MCF 10A (cell line): ENCODE measurements around the gene LGSN. TPM values are rescaled to one million over a fixed set of nuclear protein-coding genes. Genes with fewer than 3 reads are reported as not detected.

ENCODE experiments used
- BruUV-seq: library from RNA; stranded (reverse); fragments of 400-500 nt; replicated peaks from 2 replicates; lab custom pipeline; 2021; lab: Mats Ljungman, UMichigan
- CTCF ChIA-PET: fragments of 300-600 bp; sonication (Branson Sonifier 250); formaldehyde crosslinking; extraction: SDS; loops from one replicate; lab custom pipeline; 2021; ENCODE audit warnings: antibody characterized with exemption, inconsistent platforms; lab: Yijun Ruan, JAX
- POLR2A ChIA-PET: fragments of 300-600, 350-650 bp; sonication (Branson Sonifier 250); formaldehyde crosslinking; extraction: SDS; loops from one replicate; lab custom pipeline; 2020; ENCODE audit warnings: antibody characterized with exemption, inconsistent platforms; lab: Yijun Ruan, JAX
- DNase-seq: peaks from one replicate; pipeline ENCODE4 v3.0.0-alpha.2; 2018; ENCODE audit not compliant: unreplicated experiment
- H3K27ac Mint-ChIP-seq: one replicate; pipeline ENCODE4 v1.8.0; 2022; ENCODE audit warnings: mild to moderate bottlenecking, low read depth, mixed read lengths; ENCODE audit not compliant: unreplicated experiment
- H3K27me3 Mint-ChIP-seq: one replicate; pipeline ENCODE4 v1.8.0; 2022; ENCODE audit warnings: mixed read lengths; ENCODE audit not compliant: insufficient read depth, unreplicated experiment
- H3K36me3 Mint-ChIP-seq: one replicate; pipeline ENCODE4 v1.8.0; 2022; ENCODE audit warnings: mild to moderate bottlenecking, moderate library complexity, mixed read lengths; ENCODE audit not compliant: insufficient read depth, unreplicated experiment
- H3K4me1 Mint-ChIP-seq: one replicate; pipeline ENCODE4 v1.8.0; 2022; ENCODE audit warnings: mixed read lengths; ENCODE audit not compliant: insufficient read depth, unreplicated experiment
- H3K4me3 Mint-ChIP-seq: one replicate; pipeline ENCODE4 v1.8.0; 2022; ENCODE audit warnings: mild to moderate bottlenecking, moderate library complexity, mixed read lengths; ENCODE audit not compliant: unreplicated experiment
- H3K9me3 Mint-ChIP-seq: one replicate; pipeline ENCODE4 v1.8.0; 2022; ENCODE audit warnings: mixed read lengths; ENCODE audit not compliant: unreplicated experiment
- intact Hi-C: fragments of 100-400 bp; cut with micrococcal nuclease; formaldehyde crosslinking; loops from 2 replicates; pipeline ENCODE4 v1.14.1; 2022
- total RNA-seq: library from RNA; stranded (reverse); gene quantifications from 2 replicates; pipeline ENCODE4 v1.2.3, GENCODE V29; 2022
- TF ChIP-seq, protein P1 (sequence below): fragments of 200-600 bp; IDR thresholded peaks from one replicate; pipeline ENCODE4 v1.8.0; 2022; ENCODE audit warnings: antibody characterized with exemption, mild to moderate bottlenecking; ENCODE audit not compliant: unreplicated experiment

Gene LGSN
- total RNA-seq, 1 experiment from 2014 or later: not detected

DNA sequence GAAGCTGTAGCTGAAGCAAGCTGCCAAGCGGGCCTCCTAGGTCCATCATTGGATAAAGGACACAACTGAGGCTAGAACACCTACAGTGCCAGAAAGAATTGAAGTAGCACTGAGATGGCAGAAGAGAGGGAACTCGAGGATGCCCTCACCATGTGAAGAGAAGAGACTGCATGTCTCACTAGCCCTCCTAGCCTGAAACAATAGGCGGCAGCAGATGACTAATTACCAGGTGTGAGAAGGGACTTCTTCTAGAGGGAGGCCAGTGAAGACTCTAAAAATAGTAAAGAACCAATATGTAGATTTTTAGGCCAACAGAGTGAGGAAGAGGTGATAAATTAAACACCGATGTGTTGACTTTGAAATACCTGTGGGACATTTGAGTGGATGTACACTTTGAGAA is 50.3 kb downstream of the LGSN start:
- Mint-ChIP-seq H3K4me3 (no peak overlapping the region), H3K4me1 (no peaks in the 10 kb centered on the region), H3K27me3 (no peaks in the 10 kb centered on the region), H3K27ac (no peak overlapping the region), H3K36me3 (no peaks in the 10 kb centered on the region), H3K9me3 (no peaks in the 10 kb centered on the region)
- CTCF ChIA-PET: interaction anchor here (1.7 kb wide), 1 partner anchor 494 kb away, joined by 3 read pairs; no protein-coding TSS in a partner anchor
- TF ChIP-seq, protein P1, sequence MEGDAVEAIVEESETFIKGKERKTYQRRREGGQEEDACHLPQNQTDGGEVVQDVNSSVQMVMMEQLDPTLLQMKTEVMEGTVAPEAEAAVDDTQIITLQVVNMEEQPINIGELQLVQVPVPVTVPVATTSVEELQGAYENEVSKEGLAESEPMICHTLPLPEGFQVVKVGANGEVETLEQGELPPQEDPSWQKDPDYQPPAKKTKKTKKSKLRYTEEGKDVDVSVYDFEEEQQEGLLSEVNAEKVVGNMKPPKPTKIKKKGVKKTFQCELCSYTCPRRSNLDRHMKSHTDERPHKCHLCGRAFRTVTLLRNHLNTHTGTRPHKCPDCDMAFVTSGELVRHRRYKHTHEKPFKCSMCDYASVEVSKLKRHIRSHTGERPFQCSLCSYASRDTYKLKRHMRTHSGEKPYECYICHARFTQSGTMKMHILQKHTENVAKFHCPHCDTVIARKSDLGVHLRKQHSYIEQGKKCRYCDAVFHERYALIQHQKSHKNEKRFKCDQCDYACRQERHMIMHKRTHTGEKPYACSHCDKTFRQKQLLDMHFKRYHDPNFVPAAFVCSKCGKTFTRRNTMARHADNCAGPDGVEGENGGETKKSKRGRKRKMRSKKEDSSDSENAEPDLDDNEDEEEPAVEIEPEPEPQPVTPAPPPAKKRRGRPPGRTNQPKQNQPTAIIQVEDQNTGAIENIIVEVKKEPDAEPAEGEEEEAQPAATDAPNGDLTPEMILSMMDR: no peak
- POLR2A ChIA-PET: no interaction called here
- no peak for DNase-seq
- no TSS peak for BruUV-seq
- intact Hi-C loops: no loop called here

DNA sequence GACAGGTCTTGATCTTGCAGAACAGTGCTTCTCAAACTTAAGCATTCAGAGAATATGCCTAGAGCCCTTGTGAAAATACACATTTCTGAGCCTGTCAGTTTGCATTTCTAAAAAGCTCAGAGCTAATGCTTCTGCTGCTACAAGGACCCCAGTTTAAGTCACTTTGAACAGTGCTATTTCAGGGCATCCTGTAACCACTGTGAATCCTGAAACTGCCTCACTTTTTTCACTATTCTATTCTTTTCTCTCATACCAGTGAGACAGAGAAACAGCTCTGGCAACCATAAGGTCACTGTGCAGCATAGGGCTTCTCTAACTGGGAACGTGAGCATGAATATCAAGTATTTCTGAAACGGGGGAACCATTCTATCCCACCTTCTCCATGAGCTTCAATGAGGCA is 51.2 kb downstream of the LGSN start:
- Mint-ChIP-seq H3K27ac (no peak overlapping the region), H3K36me3 (no peaks in the 10 kb centered on the region), H3K4me3 (no peak overlapping the region), H3K4me1 (no peaks in the 10 kb centered on the region), H3K9me3 (no peaks in the 10 kb centered on the region), H3K27me3 (no peaks in the 10 kb centered on the region)
- no TSS peak for BruUV-seq
- TF ChIP-seq, protein P1: no peak
- intact Hi-C loops: no loop called here
- ChIA-PET POLR2A (no interaction called here), CTCF (interaction anchor here (0.6 kb wide), 1 partner anchor 1074 kb away, joined by 5 read pairs; no protein-coding TSS in a partner anchor)
- no peak for DNase-seq

DNA sequence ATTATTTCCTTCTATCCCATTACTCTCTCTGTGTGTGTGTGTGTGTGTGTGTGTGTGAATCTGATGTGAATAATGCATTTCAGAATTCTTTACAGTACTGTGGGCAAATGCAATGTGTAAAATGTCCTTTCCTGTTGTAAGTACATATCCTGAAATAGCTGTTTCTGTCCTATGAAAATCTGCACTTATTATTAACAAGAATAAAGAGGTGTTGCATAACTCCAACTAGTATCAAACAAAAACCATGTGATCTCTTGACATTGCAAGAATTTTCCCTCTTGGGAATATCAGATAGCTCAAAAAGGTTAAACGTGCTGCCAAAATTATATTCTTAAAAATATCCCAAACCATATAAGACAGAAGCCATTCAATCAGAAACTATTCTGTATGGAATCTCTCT is 52.0 kb downstream of the LGSN start:
- H3K9me3 Mint-ChIP-seq: no peaks in the 10 kb centered on the region
- DNase-seq: no peak
- TF ChIP-seq, protein P1: no peak
- CTCF ChIA-PET: interaction anchor here (0.5 to 0.9 kb wide), 3 partner anchors 10 to 983 kb away, joined by 3 to 4 read pairs (median 3); no protein-coding TSS in a partner anchor
- no peaks in the 10 kb centered on the region for H3K27me3 Mint-ChIP-seq
- BruUV-seq: no TSS peak
- POLR2A ChIA-PET: interaction anchor here (0.6 kb wide), 1 partner anchor 1072 kb away, joined by 3 read pairs; no protein-coding TSS in a partner anchor
- intact Hi-C loops: no loop called here
- H3K36me3 Mint-ChIP-seq: no peaks in the 10 kb centered on the region
- no peak overlapping the region for H3K4me3 Mint-ChIP-seq
- no peaks in the 10 kb centered on the region for H3K4me1 Mint-ChIP-seq
- H3K27ac Mint-ChIP-seq: no peak overlapping the region

DNA sequence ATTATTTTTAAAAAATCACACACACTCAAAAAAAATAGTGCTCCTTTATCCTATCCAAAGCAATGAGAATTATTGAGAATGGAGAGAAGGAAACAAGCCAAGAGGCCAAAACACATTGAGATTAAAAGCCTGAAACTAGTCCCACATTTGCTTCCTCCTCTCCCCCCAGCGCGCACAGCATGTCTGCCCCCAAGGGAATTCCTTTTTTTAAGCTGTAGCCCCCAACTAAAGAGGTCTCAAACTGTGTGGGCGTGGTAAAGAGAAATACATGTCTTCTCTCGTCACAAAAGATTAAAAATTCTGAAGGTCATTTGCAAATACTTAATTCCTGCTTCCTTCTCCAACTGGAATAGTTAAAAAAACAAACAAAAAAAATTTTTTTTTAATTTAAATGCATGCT is 52.7 kb downstream of the LGSN start:
- no peak overlapping the region for H3K27ac Mint-ChIP-seq
- no peaks in the 10 kb centered on the region for H3K36me3 Mint-ChIP-seq
- BruUV-seq: no TSS peak
- no peak for DNase-seq
- no peak overlapping the region for H3K4me3 Mint-ChIP-seq
- no peaks in the 10 kb centered on the region for H3K9me3 Mint-ChIP-seq
- H3K4me1 Mint-ChIP-seq: no peaks in the 10 kb centered on the region
- no peaks in the 10 kb centered on the region for H3K27me3 Mint-ChIP-seq
- ChIA-PET POLR2A (no interaction called here), CTCF (no interaction called here)
- TF ChIP-seq, protein P1: no peak
- intact Hi-C loops: no loop called here
